GM12874 (cell line): ENCODE data around the gene CCNK.

Experiments used
- TF ChIP-seq, protein P1 (sequence below): IDR thresholded peaks from 2 replicates; pipeline ENCODE4 v1.5.1; 2011; ENCODE audit warnings: low read depth, mild to moderate bottlenecking, control low read depth, low read length, moderate library complexity; ENCODE audit not compliant: insufficient read depth

Gene CCNK

GRCh38 chr14:99497341-99497740 lies 16.1 kb downstream of the CCNK start:
- TF ChIP-seq, protein P1, sequence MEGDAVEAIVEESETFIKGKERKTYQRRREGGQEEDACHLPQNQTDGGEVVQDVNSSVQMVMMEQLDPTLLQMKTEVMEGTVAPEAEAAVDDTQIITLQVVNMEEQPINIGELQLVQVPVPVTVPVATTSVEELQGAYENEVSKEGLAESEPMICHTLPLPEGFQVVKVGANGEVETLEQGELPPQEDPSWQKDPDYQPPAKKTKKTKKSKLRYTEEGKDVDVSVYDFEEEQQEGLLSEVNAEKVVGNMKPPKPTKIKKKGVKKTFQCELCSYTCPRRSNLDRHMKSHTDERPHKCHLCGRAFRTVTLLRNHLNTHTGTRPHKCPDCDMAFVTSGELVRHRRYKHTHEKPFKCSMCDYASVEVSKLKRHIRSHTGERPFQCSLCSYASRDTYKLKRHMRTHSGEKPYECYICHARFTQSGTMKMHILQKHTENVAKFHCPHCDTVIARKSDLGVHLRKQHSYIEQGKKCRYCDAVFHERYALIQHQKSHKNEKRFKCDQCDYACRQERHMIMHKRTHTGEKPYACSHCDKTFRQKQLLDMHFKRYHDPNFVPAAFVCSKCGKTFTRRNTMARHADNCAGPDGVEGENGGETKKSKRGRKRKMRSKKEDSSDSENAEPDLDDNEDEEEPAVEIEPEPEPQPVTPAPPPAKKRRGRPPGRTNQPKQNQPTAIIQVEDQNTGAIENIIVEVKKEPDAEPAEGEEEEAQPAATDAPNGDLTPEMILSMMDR: no peak

DNA sequence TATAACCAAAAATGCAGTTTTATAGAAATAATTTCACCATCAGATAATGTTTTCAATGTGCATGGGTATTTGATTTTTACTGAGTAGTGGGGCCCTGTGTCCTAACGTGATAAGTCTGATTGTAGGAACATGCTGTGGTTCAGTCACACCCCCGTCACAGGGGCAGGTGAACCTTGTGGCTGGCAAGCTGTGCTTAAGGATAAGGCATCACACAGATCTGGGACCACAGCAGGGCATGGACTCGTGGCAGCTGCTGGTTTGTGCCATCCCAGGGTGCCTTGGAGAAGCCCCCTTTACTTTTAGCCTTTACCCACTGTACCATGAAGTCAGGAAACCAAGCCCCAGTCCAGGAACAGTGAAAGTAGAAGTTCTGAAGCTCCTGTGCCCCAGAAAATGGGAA lies 16.7 kb downstream of the CCNK start:
- TF ChIP-seq, protein P1: no peak

DNA sequence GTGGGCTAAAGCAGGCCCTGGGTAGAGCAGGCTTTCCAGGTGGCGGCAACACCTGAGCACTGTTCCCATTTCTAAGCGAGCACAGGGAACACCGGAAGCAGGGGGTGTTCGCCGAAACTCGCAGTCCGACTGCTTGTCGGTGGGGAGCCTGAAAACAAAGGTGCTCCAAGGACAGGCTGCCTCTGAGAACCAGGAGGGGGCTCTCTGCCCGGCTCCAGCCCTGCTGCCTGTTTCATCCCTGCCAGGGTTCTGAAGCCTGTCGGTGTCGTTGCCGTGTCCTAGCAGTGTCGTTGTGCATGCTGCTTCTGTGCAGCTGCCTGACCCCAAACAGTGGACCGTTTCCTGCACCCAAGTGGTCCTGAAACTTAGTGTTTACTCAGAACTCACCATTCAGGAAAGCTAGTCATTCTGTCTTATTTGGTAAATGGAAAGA lies 21.8 kb downstream of the CCNK start:
- TF ChIP-seq, protein P1: no peak

DNA sequence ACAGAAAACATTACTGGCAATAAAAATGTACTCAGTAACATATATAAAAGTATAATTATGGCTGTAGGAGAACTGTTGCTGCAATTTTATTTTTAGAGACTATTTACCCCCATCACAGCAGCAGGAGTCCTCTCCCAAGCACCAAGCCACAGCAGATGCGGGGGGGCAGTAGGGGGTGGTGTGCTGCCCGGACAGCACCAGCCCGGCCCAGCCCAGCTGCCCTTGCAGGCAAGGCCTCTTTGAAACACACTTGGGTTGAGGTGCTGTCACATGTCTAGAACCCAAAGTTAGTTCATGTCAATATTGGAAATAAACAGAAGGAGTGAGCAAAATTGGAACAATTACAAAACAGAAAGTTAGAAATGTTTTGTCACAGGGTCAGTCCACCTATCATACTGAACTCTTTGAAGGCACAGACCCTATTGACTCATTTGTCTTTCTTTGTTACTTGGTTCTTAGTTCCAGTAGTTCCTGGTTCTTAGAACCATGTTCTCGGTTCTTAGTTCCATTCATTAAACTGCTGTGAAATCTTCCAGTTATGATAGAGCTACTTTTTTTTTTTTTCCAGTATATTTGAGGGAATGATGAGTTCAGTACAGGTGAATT lies 22.7 kb downstream of the CCNK start:
- TF ChIP-seq, protein P1: no peak

- TF ChIP-seq, protein P1: no peak
These were observed 23.9 kb downstream of the CCNK start for GRCh38 chr14:99505089-99505488.

- TF ChIP-seq, protein P1: no peak
These were observed 25.1 kb downstream of the CCNK start for GRCh38 chr14:99506276-99506675.

GRCh38 chr14:99507860-99508640 lies 26.8 kb downstream of the CCNK start:
- TF ChIP-seq, protein P1: no peak
